Gastroesophageal sphincter (tissue), 3 donors: ENCODE results near the gene PRODH2.

Experiments used
- CTCF ChIP-seq, 4 experiments: fragments of 200-600 bp in 2 of 4; fragments of 450-650 bp in 2 of 4; sonication (generic) in 1 of 4; IDR thresholded peaks; one replicate each; pipeline ENCODE4 v1.5.1; 2017 to 2019; ENCODE audit warnings: antibody characterized with exemption in 4 of 4, mild to moderate bottlenecking in 2 of 4, moderate library complexity in 2 of 4
- POLR2A ChIP-seq, 2 donors: fragments of 450-650 bp; IDR thresholded peaks; one replicate each; pipeline ENCODE4 v1.6.1; 2017; ENCODE audit warnings: antibody characterized with exemption in 2 of 2, mild to moderate bottlenecking in 2 of 2, moderate library complexity in 1 of 2
- POLR2AphosphoS5 ChIP-seq: sonication (generic); formaldehyde crosslinking; IDR thresholded peaks from one replicate; pipeline ENCODE4 v1.6.1; 2017; ENCODE audit warnings: antibody characterized with exemption

GRCh38 chr19:35858311-35858710, 45.7 kb upstream of the PRODH2 start:
- TF ChIP-seq CTCF (IDR thresholded peaks at IDR 0.05), result no peak
- no peak for TF ChIP-seq POLR2AphosphoS5
- no peak for TF ChIP-seq POLR2A (IDR thresholded peaks at IDR 0.05)
